ENCODE measurements around the gene PODNL1. TPM values are rescaled to one million over a fixed set of nuclear protein-coding genes. Genes with fewer than 3 reads are reported as not detected.
A peak's percentile ranks its signal among the peaks of the same experiment; 100 is the strongest.

PODNL1 gene
- total and polyA plus RNA-seq, 7 donors: 0.07 to 1.3 (median 0.36) TPM

DNA sequence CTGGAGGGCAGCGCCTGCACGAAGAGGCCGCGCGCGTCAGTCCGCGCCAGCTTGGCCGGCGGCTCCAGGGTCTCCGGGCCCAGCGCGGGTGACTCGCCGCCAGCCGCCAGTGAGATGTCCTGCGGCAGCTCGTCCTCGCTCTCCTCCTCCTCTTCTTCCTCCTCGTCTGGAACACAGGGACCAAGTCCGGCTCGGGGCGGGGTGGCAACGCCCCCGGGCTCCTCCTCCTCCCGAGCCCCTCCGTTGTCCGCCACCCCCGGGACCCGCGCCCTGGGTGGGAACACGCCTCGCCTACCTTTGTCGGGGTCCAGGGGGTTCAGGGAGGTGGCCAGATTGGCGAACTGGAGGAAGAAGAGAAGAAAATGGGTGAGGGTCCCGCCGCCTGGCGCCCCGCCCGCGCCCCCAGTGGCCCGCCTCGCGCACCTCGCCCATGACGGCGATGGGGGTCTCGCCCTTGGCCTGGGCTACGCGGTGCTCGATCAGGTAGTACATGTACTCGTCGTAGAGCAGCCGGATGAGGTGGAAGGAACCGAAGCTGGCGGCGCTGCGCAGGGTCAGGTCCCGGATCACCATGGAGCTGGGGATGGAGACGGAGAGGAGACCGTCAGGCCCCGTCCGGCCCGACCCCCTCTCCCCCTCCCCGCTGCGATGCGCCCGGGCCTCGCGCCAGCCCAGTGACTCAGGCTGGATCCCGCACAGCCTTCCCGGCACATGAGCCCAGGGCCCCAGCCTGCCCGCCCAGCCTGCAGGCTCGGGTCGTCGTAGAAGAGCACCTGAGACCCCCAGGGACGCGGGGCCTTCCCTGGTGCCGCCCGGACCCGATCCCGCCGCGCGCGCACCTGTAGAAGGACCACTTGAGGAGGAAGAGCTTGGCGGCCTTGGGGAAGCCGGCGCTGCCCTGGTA is 24.7 kb upstream of the PODNL1 start:
- Histone ChIP-seq H3K4me1 (no peaks in the 10 kb centered on the region), H3K27ac (no peak overlapping the region), H3K27me3 (ENCODE audit: insufficient read depth in 3 of 3, low read length in 2 of 3) (no peaks in the 10 kb centered on the region), H3K9me3 (no peaks in the 10 kb centered on the region), H3K36me3 (ENCODE audit: insufficient read depth in 1 of 2, low read depth in 1 of 2) (peaks cover 0 to 95% of the 10 kb centered on the region in 2 donors), H3K4me3 (no peak overlapping the region)
- ATAC-seq: peak in 3 of 4 donors; percentile 7 to 26 (median 18)
- TF ChIP-seq, protein P1, sequence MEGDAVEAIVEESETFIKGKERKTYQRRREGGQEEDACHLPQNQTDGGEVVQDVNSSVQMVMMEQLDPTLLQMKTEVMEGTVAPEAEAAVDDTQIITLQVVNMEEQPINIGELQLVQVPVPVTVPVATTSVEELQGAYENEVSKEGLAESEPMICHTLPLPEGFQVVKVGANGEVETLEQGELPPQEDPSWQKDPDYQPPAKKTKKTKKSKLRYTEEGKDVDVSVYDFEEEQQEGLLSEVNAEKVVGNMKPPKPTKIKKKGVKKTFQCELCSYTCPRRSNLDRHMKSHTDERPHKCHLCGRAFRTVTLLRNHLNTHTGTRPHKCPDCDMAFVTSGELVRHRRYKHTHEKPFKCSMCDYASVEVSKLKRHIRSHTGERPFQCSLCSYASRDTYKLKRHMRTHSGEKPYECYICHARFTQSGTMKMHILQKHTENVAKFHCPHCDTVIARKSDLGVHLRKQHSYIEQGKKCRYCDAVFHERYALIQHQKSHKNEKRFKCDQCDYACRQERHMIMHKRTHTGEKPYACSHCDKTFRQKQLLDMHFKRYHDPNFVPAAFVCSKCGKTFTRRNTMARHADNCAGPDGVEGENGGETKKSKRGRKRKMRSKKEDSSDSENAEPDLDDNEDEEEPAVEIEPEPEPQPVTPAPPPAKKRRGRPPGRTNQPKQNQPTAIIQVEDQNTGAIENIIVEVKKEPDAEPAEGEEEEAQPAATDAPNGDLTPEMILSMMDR (IDR thresholded peaks at IDR 0.05): no peak
- DNase-seq: peak in 1 of 2 donors; percentile 58
- WGBS, 3 donors: 78 to 84% (median 82%) methylated on average over 72 to 89 of the region's 89 CpGs
- intact Hi-C loops (cut with DNase I): no loop called here

DNA sequence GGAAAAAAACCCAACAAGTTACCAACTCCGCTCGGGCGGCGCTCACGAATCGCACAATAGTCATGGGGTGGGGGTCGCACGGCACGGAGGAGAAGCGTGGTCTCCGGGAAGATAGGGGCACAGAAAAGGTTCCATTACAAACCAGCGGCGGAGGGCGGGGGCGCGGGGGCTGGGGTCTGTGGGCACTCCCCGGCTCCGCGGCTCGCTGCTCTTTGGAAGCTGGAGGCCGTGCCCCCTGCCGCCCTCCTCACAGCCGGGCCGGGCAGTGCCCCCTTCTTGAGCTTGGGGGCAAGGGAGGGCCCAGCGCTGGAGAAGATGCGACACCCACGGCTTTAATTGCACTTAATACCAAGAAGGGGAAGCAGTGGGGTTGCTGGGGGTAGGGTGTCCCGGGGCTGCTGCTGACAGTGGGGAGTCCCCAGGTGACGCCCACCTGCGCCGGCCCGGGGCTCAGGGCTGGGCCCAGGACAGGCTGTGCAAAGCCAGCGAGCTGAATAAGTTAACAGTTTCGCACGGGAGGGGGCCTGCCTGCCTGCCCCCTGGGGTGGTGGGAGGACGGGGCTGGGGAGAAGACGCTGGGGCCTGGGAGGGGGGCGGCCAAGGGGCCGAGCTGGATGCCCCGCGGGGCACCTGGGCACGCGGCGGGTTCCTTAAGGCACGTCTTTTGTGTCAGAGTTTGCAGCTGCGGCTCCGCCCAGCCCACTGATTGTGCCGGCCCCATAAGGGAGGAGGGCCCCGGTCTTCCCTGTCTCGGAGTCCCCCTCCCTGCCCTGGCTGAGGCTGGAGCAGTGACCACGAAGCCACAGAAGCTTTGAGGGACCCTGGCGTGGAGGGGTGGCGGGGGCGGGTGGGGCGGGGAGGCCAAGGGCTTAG is 23.8 kb upstream of the PODNL1 start:
- Histone ChIP-seq H3K4me1 (no peaks in the 10 kb centered on the region), H3K27me3 (ENCODE audit: insufficient read depth in 3 of 3, low read length in 2 of 3) (no peaks in the 10 kb centered on the region), H3K9me3 (no peaks in the 10 kb centered on the region), H3K27ac (no peak overlapping the region), H3K4me3 (no peak overlapping the region), H3K36me3 (ENCODE audit: insufficient read depth in 1 of 2, low read depth in 1 of 2) (peaks cover 0 to 95% of the 10 kb centered on the region in 2 donors)
- ATAC-seq (no peak), DNase-seq (no peak)
- TF ChIP-seq, protein P1 (IDR thresholded peaks at IDR 0.05): no peak
- intact Hi-C loops (cut with DNase I): no loop called here
- WGBS, 3 donors: 82 to 86% (median 82%) methylated on average over 41 to 55 of the region's 55 CpGs

DNA sequence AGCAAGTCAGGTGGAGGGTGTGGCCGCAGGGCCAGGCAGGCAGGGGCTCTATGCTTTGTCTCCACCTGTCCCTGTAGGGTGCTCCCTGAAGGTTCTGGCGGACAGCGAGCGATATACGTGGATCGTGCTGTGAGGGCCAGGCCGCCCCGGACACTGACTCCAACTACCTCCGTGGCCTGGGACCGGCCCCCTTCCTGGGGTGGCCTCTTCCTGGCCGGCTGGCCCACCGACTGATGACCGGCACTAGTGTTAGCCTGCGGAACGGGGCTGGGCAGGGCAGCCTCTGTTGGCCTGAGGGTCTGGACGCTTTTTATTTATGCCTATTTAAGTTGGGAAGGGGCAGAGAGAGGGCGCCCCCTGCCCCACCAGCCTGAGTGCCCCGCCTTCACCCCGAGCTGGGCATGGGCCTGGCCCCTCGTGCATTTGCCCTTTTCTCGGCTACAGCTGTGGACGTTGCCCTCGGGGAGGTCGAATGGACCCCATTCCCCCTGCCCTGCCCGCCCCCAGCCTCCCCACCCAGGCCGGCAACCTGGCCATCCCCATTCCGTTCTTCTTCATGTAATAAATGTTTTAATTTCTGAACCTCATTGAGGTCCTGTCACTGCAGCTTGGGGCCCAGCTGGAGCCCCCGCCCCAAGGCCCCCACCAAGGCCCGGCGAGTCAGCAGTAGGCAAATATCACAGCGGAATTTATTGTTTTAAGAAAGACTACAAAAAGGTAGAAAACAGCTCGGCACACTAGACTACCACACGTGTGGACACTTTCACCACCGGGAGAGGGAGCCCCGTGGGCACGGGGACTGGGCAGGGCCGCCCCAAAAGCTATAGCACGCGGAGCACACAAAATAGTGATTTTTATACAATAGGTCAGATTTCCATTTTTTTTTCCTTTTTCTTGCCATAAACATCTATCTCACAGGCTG is 22.9 kb upstream of the PODNL1 start:
- no peaks in the 10 kb centered on the region for H3K4me1 ChIP-seq
- H3K36me3 ChIP-seq (ENCODE audit: insufficient read depth in 1 of 2, low read depth in 1 of 2): peaks cover 0 to 95% of the 10 kb centered on the region in 2 donors
- H3K9me3 ChIP-seq: no peaks in the 10 kb centered on the region
- intact Hi-C loops (cut with DNase I): no loop called here
- H3K27me3 ChIP-seq (ENCODE audit: insufficient read depth in 3 of 3, low read length in 2 of 3): no peaks in the 10 kb centered on the region
- no peak for ATAC-seq
- TF ChIP-seq, protein P1 (IDR thresholded peaks at IDR 0.05): no peak
- no peak for DNase-seq
- H3K4me3 ChIP-seq: no peak overlapping the region
- no peak overlapping the region for H3K27ac ChIP-seq
- 89 to 92% (median 90%) methylated on average over 37 to 39 of the region's 39 CpGs for WGBS, 3 donors

All from psoas muscle (tissue), 8 donors.